HG03135 (cell line): ENCODE measurements around the gene CFAP46.

ENCODE experiments used
- ATAC-seq: cut with Tn5 transposase; IDR thresholded peaks from one replicate; pipeline ENCODE4 v1.9.1; 2021; ENCODE audit warnings: mild to moderate bottlenecking, moderate library complexity; ENCODE audit not compliant: unreplicated experiment

The CFAP46 gene

DNA sequence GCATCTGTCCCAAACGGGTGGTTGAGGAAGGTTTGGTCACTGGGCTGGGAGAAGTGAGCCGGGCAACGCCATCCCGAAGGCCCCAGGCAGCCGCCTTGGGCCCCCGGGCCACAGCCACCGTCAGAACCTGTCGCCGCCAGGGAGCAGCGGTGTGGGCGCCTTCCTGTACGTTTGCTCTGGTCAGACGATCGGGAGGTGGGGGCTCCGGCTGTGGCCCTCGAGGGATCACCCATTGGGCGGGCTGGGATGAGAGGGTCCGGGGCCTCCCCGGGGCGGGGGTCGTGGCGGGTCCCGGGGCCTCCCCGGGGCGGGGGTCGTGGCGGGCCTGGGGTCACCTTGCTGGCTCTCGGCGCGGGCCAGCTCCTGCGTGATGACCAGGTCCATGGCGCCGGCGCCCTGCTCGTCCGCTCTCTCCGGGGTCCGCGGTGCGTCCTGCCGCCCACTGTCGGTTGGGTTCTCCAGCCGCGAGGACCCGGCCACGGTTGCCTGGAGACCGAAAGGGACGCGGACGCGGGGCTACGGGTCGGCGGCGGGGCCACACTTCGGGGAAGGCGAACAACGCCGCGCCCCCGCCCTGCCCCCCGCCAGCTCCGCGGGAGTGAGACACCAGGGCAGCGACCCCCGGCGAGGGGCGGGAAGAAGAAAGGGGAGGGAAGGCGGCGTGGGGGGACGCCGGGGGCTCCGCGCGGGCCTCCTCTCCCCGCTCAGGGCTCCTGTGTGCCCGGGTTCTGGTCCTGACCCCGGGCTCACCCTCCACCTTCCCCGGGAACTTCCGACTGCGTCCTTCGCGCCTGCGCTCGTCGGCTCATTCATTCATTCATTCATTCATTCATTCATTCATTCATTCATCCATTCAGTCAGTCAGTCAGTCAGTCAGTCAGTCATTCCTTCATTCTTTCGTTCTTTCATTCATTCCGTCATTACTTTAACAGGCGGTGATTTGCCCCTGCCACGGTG lies at the start of gene CFAP46:
CFAP46 (minus strand) TSS at position 470 of the 957 bp plus-strand sequence; CDS start at position 384, 86 bp downstream.
- ATAC-seq: no peak

DNA sequence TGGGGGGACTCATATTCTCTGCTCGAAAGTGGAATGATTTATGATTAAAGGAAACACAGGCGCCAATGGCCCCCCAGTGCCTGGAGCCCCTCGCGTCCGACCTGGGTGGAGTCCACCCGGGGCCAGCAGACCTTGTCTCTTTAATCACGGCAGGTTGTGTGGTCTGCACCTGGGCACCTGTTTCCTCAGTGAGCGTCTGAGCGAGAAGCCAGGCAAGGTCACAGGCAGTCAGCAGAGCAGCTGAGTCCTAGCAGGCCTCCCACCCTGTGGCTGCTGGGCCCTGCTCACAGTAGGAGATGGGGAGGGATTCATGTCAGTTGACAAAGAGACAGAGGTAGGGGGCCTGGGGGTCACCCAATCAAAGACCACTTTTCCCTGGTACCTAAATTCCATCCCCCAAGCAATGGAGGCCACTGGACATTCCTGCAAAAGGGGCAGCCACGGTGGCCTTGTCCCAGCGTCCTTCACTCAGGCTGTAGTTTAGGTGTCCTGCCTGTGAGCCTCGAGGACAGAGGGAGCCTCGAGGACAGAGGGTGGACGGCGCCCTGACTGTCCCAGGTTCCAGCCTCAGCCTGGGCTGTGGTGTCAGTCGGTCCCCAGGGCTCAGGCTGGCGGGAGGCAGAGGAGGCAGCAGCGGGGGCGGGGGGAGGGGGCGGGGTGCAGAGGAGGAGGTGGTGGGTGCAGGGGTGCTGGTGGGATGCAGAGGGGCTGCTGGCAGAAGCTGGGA lies 49.5 kb upstream of the CFAP46 start:
- no peak for ATAC-seq

DNA sequence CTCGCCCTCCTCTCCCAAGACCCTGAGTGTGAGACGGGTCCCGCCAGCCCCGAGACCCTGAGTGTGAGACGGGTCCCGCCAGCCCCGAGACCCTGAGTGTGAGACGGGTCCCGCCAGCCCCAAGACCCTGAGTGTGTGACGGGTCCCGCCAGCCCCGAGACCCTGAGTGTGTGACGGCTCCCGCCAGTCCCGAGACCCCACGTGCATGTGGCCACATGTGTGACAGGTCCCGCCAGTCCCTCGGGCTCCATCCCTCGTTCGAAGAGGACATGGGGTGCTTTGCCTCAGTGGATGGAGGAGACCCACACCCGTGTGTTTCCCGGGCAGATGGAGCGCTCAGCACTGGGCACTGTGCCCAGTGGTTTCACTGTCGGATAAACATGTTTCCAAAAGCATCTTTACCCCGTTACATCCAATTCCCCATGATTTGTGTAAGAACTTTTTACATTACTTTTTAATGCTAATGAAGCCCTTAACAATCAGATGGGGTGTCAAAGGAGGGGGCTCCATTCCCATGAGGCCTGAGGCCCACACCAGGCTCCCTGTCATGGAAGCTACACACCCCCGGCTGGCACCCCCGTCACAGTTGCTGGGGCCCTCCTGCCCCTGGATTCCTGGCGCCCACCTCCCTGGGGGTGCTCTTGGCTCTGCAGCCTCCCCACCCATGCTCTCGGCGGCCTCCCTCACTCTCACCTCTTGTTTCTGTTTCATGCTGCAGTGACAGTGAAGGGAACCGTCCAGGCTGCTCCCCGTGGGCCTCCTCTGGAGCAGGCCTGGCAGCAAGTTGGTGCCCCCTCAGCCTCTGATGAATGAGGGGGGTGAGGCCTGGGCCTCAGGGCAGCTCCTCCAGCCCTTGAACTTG lies 48.5 kb upstream of the CFAP46 start:
- ATAC-seq: no peak

DNA sequence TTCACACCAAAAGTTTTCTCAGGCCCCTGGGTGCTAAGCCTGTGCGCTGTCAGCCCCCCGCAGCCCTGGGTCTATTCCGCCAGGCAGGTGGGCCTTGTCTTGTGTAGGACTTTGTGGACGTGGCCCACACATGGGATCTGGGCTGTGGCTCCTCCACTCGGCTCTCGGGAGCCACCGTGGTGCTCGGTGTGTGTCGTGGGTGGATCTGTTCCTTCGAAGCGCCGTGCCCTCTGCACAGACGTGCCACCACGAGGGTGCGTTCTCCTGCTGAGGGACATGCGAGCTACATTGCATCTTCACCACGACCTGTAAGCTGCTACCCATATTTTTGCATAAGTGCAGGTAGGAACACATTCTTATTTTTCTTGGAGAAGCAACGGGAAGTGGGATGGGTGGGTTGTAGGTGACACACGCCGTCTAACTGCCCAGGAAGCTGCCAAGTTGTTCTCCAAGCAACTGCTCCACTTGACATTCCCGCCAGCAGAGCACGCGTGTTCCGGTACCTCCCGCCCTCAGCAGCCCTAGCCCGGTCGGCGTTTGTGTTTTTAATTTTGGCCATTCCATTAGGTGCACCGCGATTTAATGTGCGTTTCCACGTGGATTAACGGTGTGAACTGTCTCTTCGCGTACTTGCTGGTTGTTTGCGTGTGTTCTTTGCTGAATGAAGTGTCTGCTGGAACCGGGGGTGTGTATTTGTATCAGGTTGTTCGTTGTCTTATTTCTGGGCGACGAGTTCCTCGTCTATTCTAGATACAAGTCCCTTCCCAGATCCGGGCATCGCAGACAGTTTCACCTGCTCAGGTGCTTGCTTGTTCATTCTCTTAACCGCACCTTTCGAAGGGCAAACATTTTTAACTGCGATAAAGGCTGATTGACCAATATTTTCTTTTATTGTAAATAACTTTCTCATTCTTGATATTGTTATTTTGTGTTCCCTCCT lies 47.4 kb upstream of the CFAP46 start:
- no peak for ATAC-seq

DNA sequence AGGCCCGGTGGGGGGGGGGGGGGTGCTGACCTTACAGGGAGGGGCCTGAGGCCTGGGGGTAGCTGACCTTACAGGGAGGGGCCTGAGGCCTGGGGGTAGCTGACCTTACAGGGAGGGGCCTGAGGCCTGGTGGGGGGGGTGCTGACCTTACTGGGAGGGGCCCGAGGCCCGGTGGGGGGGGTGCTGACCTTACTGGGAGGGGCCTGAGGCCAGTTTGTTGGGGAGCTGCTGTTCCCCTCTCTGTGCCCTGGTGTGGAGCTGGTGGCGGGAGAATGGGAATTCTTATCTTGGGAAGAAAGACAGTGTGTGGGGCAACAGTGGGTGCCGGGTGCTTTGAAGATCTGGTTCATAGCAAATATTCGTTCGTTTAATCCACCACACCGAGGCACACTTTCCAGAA lies 46.6 kb upstream of the CFAP46 start:
- ATAC-seq: no peak

DNA sequence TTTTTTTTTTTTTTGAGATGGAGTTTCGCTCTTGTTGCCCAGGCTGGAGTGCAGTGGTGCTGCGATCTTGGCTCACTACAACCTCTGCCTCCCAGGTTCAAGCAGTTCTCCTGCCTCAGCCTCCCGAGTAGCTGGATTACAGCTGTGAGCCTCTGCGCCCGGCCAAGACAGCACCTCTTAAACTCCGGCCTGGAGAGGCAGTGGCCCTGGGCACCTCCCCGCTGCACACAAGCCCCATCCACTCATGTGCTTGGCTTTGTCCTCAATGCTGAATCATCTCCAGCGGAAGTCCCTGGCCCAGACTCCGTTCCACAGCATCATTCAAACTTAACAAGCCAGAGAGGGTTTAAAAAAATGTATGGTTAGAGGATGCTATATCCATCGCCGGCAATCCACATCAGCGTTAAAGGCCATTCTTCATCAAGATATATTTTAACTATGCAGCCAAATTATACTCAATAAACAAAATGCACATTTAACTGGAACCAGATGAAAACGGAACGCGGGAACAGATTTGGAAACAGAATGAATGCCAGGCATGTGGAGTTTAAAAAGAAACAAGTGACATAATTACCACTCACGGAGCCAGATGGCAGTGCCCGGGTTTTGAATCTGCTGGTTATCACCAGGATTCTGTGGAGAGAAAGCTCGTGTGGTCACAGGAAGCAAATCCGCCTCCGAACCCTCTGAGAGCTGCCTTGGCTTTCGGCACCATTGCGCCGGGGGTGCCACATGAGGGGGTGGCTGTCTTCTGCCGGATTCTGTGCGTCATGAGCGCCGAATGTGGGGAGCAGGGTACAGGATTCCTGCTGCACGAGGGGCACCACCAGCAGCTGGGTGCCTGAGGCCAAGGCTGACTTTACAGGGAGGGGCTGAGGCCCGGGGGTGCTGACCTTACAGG lies 45.6 kb upstream of the CFAP46 start:
- ATAC-seq: no peak

DNA sequence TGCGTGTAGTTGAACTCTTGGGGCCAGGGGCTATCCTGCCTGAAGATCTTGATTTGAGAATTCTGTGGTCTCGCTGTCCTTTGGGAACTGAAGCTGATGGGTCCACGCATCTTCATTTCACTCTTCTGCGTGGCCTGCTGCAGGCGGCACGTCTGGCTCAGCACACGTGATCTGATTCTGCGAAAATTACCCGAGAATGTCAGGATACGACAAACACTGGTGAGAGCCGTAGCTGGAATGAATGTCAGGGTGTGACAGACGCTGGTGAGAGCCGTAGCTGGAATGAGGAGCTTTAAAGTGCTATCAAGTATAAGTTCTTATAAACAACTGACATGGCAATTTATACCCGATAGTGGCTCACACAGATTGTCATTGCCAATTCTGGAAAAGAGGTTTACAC lies 44.6 kb upstream of the CFAP46 start:
- ATAC-seq: no peak

DNA sequence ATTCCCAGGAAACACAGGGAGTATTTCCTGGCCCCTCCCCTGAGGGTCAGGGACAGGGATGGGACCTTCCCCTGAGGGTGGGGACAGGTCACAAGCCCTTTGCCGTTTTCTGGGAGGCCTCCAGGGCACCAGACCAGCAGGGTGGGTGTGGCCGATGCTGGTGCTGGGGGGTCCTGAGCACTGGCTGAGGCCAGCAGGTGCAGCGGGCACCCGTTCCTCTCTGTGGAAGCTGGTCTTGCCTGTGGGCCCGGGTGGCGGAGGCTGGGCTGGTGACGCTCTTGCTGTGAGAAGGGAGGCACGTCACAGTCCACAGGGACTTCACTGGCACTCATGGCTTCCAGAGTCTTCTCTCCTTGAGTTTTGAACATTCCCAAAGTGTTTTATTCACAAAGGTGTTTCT lies 44.2 kb upstream of the CFAP46 start:
- ATAC-seq: no peak

DNA sequence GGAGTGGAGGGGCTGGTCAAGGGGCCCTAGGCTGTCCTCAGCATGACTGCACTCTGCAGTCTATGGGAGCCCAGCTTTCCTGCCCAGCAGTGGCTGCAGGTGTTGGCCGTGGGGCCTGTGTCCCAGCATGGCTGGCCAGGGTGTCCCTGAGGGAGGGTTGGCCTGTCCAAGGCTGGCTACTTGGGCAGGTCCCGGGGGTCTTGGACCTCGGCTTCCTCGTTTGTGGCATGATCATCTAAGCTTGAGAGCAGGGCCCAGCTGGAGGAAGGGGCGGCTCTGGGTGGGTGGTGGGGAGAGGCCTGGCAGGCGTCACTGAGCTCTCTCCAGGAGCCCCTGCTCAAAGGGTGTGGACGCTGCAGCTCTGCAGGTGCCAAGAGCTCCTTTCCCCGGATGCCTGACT lies 43.7 kb upstream of the CFAP46 start:
- ATAC-seq: no peak

DNA sequence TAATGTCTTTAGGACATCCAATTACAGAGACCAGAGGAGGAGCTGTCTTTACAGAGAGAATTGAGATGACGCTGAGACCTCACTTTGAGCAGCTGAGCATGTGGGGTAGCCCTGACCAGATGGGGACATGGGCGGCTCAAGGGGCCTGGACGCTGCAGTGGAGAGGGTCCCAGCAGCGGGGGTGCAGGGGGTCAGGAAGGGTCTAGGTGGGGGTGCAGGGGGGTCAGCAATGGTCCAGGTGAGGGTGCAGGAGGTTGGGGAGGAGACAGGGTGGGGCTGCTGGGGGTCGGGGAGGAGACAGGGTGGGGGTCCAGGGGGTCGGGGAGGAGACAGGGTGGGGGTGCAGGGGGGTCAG lies 43.2 kb upstream of the CFAP46 start:
- ATAC-seq: no peak

DNA sequence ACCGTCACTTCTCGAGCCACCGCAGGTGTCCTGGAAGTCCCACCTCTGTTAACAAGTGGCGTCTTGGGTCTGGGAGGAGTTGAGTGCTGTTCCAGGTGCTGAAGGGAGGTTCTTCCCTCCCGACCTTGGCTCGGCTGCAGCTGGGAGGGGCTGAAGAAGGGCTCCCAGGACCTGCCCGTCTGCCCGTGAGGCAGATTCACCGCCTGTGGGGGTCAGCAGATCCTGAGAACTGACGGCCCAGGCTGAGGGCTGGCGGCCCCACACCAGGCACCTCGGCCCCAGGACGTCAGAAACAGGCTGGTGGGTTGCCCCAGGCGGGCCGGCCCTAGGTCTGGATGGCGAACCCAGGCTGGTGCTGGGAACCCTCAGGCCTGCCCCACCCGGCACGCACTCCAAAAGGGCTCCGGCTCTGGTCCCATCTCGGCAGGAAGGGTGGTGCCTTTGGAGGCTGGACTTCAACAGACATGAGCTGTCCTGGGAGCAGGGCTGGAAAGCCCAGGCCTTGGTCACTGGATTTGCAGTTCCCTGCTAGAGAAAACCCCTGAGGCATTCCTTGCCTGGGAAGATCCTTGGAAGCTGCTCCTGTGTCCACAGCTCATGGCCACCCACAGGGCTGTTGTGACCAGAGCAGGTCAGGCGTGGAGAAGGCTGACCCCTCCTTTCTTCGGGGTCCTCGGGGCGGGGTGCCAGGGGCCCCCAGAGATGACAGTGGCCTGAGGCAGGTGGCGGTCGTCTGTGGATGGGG lies 42.6 kb upstream of the CFAP46 start:
- no peak for ATAC-seq

DNA sequence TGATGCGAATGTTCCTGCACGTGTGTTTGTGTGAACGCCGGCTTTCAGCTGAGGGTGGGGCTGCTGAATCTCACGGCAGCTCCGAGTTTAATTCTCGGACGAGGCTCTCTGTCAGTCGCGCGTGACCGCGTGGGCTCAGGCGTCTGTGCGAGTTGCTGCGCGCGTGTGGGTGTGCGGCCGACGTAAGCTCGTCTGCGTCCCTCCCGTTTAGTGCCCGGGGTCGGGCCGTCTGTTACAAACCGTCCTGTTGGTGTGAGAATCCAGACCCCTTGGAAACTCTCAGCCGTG lies 41.6 kb upstream of the CFAP46 start:
- ATAC-seq: no peak

DNA sequence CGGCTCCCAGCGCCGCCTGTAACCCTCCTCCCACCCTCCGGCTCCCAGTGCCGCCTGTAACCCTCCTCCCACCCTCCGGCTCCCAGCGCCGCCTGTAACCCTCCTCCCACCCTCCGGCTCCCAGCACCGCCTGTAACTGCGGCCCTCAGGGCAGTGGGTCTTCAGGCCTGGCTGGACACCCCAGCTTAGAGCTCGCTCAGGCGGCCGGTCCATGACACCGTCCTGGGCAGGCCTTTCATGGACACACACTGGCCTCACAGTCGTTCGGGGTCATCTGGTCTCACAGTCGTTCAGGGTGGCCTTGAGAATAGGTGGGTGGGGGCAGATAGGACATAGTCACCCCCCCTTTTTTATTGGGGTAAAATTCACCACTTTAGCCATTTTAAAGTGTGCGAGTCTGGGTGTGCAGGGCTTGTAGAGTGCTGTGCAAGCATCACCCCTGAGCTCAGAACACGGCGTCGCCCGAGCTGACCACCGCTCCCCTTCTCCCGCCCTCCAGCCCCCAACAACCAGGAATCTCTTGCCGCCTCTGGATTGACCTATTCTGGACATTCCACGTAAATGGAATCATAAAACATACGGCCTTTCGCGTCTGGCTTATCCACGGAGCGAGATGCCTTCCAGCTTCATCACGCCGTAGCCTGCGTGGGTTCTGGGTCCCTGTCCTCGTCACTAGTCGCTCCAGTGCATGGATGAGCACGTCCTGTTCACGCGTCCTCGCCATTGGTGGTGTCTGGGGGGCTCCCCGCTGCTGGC lies 41.1 kb upstream of the CFAP46 start:
- ATAC-seq: no peak

DNA sequence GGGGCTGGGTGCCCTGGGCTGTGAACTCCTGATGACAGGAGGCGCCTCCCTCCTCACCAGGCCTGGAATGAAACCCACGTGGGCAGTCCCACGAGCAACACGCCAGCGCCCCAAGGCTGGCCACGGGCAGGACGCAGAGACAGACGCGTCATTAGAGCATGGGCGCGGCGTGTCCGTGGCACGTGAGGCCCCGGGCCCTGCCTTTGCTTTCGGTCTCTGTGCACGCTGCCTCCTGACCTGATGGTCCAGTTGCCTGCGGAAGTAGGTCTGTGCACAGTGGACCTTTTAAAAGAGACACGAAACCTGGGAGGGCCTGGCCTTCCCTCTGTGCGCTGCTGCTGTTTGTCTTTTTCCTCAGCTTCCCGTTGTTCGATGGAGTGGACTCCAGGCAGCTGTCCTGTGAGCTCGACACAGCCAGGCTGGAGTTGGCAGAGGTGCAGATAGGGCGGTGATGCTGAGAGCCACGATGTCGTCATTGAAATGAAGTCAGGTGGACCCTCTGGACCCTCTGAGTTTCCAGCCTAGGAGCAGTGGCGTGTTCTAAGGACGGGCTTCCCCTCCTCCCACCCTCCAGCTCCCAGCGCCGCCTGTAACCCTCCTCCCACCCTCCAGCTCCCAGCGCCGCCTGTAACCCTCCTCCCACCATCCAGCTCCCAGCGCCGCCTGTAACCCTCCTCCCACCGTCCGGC lies 40.1 kb upstream of the CFAP46 start:
- ATAC-seq: no peak

DNA sequence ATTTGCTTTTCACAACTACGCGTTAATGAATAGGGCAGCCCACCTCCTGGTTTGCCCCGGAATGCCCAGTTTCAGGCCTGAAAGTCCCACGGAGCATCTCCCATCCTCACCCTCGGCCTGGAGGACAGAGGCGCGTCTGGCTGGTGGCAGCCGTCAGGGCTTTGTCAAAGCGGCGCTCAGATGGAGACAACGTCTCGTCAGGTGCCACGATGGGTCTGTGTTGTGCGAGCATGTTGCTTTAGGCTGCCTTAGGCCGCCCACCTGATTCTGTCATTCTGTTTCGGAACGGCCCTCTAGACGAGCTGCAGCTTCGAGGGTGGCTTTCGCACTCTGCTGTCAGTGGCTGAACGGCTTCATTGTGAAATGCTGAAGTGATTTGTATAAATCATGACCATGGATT lies 39.4 kb upstream of the CFAP46 start:
- no peak for ATAC-seq

DNA sequence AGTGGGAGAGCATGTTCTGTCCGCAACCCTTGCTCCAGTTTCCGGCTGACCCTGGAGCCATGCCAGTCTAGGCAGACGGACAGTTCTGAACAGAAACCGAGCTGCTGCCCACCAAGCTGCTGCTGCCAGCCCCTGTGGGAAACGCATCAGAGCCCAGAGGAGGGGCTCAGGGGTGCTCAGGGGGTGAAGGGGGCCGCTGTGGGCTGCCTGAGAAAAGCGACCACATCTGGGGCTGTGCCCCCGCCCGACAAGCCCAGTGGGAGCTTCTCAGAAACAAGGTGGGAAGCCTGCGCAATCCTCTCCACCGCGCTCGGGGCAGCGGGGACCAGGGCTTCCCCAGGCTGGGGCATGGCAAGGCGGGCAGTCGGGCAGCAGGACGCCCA lies 38.8 kb upstream of the CFAP46 start:
- ATAC-seq: no peak

DNA sequence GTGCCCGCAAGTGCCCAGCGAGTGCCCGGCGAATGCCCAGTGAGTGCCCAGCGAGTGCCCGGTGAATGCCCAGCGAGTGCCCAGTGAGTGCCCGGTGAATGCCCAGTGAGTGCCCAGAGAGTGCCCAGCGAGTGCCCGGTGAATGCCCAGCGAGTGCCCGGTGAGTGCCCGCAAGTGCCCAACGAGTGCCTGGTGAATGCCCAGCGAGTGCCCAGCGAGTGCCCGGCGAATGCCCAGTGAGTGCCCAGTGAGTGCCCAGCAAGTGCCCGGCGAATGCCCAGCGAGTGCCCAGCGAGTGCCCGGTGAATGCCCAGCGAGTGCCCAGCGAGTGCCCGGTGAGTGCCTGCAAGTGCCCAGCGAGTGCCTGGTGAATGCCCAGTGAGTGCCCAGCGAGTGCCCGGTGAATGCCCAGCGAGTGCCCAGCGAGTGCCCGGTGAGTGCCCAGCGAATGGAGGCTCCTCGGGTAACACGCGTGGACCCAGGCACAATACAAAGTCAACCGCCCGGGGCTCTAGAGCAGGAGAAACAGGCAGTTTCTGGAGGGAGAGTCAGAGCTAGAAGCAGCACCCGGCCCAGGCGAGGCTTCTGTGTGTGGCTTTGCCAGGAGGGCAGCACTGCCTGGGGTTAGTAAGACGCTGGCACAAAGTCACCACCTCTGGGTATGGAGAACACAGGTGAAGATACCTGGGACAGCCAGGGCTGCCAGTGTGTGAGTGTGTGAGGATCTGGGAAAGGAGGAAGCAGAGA lies 38.2 kb upstream of the CFAP46 start:
- no peak for ATAC-seq
